Skin epidermis (tissue), 12 donors: Measurements from ENCODE around the gene INSM1.

ENCODE experiments used
- H3K27ac ChIP-seq, 21 experiments: fragments of 200-600 bp; sonication (generic) in 11 of 21; one replicate each; pipeline ENCODE4 v1.5.0; 2020; ENCODE audit warnings: mild to moderate bottlenecking in 3 of 21, inconsistent platforms in 2 of 21, moderate library complexity in 2 of 21
- H3K4me3 ChIP-seq, 7 experiments: fragments of 200-600 bp; sonication (generic) in 2 of 7; one replicate each; pipeline ENCODE4 v1.5.0; 2020; ENCODE audit warnings: inconsistent platforms in 2 of 7, mild to moderate bottlenecking in 2 of 7, moderate library complexity in 1 of 7

INSM1 gene

DNA sequence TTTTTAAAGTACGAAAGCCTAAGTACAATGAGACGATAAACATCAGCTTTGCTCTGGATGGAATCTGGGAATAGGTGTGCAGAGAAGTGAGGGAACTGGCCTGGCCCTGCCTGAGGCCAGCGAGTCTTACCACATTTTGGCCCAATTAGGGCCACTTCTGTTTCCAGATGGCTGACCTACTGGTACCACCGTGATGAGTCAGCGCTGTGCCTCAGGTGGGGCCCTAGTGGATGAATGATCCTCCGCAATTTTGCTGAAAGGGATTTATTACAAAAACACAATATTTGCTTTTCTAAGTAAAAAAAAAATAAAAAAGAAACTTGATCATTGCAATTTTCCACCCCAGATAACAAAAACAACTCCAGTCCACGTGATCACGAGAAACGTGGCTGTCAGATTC, 22.5 kb downstream of the INSM1 start:
- Histone ChIP-seq H3K4me3 (no peak overlapping the region), H3K27ac (no peak overlapping the region)

DNA sequence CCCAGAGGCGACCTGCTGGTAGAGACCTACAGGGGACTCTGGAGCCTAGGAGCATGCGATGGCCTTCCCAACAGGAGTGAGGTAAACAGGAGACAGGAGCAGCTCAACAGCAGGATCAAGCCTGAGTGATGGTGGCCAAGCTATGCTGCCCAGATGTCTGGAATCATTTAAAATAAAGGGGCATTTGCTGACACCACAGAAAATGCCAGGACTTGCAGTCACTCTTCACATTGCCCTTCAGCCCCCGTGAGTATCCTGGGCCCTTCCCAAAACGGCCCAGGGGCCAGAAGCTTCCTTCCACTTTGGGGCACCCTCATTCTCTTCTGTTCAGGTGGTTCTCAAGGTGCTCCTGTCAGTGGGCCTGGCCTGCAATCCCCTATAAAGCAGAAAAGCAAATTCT, 23.2 kb downstream of the INSM1 start:
- Histone ChIP-seq H3K4me3 (no peak overlapping the region), H3K27ac (no peak overlapping the region)

DNA sequence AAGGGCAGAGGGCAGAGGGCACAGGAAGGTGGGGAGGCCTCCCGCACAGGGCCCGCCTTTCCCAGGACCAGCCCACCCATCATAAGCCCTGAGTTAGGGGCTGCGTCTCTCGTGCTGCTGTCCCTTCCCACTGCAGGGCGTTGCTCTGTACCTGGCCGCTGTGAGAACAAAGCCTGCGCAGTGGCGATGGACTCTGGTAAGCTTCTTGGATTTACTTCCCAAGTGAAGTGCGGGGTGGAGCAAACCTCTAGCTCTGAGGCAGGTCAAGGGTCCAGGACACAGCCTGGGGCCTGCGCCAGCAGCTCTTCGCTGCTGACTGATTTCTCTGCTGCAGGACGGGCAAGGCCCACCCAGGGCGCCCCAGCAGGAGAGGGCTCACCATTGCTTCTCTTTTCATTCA, 23.9 kb downstream of the INSM1 start:
- no peak overlapping the region for H3K4me3 ChIP-seq
- H3K27ac ChIP-seq: no peak overlapping the region

DNA sequence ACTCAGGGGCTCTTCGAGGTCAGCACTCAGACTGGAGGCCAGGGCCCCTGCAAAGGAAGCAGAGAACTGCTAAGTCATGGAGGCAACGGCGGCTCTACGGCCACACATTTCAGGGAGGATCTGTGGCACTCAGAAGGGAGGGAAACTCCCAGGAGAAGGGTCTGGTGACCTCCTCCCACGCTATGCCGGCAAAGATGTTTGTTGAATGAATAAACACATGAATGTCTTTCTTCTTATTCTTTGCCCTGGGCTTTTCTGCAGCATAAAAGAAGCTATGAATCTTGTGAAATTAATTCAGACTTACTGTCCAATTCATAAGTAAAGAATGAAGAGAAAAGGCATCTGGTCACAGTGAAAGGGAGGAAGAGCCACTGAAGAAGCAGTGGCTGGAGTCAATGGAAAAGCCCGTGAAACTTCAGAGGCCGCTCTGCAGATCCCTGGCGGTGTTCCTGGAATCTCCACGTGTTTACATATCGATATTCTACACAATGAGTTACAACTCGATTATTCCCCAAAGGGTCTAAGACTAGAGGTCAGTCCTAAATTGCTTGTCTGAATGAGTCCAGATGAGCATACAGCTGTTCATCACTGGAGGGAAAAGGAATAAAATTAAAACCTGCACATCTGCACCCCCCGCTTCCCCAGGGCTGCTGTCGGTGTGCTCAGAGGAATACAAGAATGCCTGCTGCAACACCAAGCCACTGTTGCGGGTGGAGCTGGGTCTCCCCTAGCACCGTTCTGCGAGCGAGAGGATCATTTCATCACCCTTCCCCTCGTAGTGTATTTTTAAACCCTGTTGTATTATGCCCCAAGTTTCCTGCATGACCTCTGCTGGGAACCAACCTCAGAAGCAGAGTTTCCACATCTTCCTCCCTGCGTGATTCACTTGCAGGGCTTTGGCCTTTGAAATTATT, 25.6 kb downstream of the INSM1 start:
- no peak overlapping the region for H3K4me3 ChIP-seq
- H3K27ac ChIP-seq: no peak overlapping the region

DNA sequence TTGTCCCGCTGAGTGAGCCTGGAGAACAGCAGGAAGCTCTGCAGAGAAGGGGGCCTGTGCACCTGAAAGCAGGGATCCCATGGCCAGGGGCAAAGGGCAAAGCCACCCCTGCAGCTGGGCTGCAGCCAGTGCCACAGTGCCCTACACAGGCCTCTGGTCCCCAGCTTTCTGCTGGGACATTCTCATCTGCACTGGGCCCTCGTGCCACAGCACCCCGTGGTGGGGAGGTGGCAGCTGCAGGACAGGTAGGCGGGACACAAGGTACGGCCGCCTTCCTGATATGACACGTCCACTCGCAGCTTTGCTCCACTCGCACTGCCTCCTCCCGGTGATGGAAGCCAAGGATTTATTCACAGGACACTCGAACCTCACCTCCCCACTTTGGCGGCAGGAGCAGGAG, 27.2 kb downstream of the INSM1 start:
- H3K4me3 ChIP-seq: no peak overlapping the region
- no peak overlapping the region for H3K27ac ChIP-seq

DNA sequence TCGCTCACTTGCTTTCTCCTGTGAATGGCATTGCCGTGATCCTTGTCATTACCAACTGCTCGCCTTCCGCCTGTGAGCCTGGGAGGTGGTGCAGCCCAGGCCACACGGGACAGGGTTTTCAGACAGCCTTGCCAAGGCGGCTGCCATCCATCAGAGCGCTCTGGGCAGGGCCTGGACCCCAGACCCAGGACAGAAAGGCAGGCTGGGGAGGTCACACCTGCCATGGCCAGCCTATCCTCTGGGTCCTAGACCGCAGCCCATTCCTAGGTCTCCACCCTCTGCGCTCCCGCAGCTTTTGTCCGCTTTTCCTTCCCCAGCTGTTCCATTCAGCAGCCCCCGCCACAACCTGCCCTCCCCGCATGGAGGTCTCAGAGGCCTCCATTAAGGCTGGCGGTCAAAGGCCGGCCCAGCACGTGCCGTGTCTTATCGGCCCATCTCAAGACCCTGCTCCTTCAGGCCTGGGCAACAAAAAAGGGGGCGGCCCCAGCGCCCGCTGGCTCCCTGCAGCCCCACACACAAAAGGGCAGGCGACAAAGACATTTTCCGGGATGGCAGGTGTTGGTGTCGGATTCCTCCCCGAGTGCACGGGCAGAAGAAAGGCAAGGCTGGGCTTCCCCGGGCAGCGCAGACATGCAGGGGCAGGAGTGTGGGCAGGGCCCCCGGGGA, 28.1 kb downstream of the INSM1 start:
- Histone ChIP-seq H3K27ac (no peak overlapping the region), H3K4me3 (no peak overlapping the region)

DNA sequence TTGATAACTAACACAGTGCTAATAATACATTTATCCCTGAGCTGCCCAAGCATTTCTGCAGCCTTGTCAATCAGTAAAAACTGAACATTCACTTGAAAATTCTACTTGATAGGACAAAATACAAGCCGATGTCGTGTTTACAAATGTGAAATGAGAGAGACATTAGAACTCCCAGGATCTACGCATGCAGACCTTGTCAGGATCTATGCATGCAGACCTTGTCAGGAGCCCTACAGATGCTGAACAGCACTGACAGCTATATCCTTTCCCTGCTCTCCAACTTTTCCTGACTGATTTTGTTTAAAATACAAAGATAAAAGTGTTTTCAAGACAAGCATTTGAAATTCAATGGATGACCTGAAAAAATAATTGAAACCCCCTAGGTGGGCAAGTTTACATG, 28.9 kb downstream of the INSM1 start:
- no peak overlapping the region for H3K27ac ChIP-seq
- no peak overlapping the region for H3K4me3 ChIP-seq

DNA sequence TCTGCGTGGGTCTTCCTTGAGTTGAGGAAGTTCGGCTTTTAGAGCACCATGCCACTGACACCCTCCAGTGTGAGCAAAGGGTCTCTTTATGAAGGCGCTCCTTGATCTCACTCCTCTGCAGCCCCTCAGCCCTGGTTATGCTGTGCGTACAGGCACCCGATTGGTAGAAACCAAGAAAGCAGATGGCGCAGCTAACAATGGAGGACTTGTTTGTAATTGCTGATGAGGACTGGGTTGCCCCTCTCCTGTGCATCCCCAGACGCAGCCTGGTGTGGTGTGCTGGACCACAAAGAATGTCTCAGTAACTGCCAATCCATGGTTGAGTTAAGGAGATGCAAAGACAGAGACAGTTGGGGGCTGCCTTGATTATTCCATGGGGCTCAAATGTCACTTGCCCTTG, 30.2 kb downstream of the INSM1 start:
- H3K27ac ChIP-seq: no peak overlapping the region
- no peak overlapping the region for H3K4me3 ChIP-seq

DNA sequence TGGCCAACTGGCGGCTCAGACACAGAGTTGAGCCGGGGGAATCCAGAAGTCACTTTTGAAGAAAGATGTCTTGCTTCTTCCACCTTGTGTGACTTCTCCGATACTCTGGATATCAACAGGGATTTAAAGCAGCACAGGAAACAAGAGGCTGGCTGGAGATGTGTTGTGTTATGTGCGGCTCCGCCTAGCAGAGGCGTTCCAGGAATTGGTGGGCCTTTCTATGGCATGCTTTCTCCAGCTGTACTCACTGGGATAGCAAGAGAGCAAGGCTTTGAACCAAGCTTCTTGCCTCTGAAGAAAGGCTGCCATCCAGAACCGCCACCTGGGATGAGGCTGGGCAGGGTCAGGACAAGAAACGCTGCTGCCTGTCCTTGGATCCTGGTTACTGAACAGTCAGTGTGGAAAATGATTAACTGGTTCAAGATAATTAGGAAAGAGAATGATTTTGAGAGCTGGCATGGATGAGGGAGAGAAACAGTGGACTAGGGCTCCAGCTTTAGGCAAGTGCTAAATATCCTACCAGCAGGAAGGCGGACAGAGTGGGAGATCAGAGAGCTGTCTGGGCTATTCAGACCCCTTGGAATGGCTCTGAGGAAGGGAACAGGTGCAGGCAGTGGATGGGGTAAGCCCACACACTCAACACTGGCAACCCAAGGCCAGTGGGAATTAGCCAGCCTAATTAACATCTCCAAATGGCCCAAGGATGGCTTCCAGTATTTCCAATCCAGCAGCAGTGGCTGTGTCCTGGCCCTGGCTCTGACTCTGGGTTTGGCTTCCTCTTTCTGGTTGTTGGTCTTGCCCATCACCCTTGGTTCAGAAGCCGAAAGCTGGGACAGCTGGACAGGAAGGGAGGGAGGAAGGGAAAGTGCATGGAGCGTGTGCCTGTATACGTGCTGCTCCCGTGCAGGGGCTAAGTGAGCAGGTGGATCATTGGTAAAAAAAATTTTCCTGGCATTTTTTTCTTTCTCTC, 31.9 kb downstream of the INSM1 start:
- Histone ChIP-seq H3K4me3 (no peak overlapping the region), H3K27ac (no peak overlapping the region)

DNA sequence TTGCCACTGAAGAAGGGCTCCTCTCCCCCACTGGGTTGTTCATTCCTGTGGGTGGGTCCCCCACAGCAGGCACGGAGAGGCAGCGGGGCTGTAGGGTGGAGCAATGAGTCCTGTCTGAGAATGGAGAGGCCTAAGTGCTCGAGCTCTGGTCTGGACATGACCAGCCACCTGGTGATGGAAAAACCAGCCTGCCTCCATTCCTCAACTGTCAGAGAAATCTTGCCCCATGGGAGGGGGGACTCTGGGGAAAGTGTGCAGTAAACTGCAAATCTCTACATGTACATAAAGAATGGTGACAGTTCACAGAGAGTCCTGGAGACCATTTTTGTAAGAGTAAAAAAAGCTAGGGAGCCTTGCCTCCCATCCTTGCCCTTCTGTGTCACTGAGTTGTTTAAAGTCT, 34.1 kb downstream of the INSM1 start:
- no peak overlapping the region for H3K4me3 ChIP-seq
- H3K27ac ChIP-seq: no peak overlapping the region

DNA sequence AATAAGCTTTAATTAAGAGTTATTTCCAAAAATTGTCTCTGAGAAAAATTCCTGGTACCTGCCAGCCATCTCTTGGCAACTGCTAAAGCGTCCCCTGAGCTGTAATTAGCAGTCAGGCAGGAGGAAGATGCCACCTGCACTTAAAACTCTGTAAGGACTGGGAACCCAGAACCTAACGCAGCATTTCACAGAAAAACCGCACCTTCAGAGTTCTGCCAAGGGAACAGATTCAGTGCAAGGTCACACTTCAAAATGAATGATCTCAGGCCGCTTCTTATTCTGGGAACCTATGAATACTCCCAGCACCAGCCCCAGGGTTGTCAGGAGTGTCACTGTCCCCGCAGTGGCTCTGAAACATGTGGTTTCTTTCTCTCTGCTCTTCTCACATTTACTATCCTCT, 36.7 kb downstream of the INSM1 start:
- Histone ChIP-seq H3K4me3 (no peak overlapping the region), H3K27ac (no peak overlapping the region)

DNA sequence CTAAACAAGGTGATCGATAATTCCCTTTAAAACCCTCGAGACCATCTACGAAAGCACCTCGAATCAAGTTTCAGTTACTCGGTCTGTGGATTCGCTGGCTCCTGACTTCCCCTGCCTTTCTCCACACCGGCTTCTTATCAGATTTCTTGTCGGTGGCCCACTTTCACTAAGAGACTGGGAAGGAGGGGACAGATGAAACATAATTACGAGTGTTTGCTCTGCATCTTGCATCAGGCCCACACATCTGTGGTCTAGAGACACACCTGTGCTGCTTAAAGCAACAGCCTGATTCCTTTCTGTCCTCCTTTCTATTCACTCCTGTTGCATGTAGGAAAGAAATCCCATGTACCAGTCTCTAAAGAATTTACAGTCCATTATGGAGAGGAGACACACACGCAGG, 37.7 kb downstream of the INSM1 start:
- Histone ChIP-seq H3K27ac (no peak overlapping the region), H3K4me3 (no peak overlapping the region)

DNA sequence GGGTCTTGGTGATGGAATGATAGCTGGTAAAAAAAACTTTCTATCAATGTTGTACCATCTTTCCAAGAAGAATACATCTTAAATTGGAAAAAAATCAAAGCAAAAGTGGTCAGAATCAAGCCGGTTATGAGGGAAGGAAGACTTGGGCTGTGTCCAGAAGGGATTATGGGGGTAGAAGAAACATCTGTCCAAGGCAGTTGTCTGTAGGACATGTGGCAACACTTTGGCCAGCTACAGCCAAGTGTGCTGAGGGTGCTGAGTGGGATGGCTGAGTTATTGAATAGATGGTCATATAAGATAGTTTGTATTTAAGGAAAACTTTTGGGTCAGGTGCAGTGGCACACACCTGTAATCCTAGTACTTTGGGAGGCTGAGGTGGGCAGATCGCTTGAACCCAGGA, 38.4 kb downstream of the INSM1 start:
- Histone ChIP-seq H3K27ac (no peak overlapping the region), H3K4me3 (no peak overlapping the region)

DNA sequence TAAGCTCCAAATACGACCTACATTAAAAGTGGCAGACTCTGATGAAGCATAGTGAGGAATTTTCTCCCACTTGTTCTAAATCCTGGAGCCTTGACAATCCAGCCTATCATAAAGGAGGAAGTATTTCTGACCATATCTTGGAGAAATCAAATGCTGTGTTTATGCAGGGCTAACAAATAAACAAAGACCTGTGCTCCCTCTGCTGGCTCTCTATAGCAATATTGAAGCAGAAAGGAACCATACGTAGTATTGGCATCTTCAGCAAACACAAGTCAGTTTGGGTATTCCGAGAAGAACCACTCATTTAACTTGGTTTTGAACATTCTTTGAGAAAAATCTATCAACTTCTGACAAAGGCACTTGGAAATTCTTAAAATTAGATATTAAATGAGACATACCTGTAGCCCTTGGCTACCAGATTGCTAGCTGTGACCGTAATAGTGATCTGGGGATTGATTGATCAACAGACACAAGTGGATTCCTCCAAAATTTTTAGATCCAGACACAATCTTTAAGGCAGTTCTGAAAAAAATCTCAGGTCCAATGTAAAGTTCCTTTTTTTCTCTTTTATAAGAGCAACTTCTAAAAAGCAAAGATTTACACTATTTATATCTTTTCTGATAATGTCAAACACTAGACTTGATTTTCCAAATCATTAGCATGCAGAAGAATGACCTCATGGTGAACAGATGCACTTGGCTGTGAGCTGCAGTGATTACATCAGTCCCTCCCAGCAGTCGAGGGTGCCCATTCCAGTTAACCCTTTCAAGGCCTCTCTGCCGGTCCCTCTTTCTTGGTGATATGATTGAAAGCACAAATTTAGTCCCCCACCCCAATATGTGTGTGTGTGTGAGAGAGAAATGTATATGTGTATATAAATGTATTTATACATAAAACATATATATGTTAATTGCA, 40.2 kb downstream of the INSM1 start:
- H3K27ac ChIP-seq: no peak overlapping the region
- no peak overlapping the region for H3K4me3 ChIP-seq

DNA sequence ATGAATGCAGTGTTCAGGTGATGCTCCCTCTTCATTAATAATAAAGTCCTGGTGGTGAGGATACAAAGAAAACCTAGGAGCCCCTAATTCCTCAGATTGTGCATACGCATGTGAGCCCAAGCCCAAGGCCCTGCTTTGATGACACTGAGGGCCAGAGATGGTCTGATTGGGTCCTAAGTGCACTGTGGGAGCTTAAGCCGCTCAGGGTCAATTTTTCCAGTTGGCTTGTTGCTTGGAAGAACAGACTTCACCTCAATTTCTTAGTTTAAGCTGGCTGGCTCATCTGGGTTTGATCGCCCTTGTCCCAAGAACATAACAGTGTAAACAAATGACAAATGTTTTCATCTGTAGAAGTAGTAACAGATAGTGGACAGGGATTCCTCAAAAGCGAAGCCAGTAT, 41.4 kb downstream of the INSM1 start:
- H3K27ac ChIP-seq: no peak overlapping the region
- H3K4me3 ChIP-seq: no peak overlapping the region

DNA sequence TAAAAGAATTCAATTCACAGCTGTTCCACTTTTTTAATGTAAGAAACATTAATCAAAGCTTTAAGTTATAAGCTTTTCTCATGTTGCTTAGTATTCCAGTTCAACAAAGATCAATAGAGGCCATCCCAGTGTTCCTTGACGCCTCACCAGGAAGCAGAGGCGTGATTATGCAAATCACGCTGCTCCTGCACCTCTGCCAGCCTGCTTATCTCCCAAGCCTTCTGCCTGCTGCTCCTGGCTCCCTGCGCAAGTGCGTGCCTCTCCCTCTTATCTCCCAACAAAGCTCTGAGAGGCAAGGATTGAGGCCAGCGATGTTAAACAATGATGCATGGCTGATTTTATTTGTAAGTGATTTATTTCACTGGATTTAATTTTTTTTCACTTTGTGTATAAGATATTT, 42.8 kb downstream of the INSM1 start:
- Histone ChIP-seq H3K27ac (no peak overlapping the region), H3K4me3 (no peak overlapping the region)

DNA sequence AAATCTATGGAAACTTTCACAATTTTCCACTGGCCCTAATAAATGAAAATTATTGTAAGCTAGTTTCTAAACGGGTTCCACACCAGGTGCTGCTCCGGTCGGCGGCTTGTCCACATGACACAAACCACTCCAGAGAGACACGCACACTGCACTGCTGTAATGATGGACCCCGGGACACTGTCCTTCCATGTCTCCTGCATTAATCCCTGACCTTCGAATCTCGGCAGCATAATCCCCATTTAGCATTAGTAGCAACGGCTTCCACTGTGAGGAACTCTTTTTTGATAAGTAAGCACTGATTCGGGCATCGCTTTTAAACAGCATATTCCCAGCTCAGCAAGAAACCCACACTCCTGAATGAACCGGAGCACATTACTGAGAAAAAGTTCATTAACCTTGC, 43.5 kb downstream of the INSM1 start:
- H3K4me3 ChIP-seq: no peak overlapping the region
- H3K27ac ChIP-seq: no peak overlapping the region

DNA sequence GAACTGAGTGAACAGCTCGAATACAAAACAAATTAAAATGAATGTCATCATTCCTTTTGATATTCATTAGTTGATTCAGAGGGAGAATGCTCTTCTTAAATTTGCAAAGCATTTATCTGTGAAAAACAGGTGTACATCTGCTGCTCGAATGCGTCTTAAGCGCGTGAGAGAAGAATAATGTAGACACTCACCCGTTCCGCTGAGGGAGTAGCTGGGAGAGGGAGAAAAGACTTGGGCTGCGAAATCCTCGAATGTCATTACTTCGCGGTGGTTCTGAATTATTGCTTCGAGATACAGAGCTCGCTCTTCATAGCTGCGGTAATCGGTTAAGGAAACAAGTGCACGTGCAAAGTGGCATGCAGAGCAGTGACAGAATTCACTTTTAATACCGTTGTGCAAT, 43.9 kb downstream of the INSM1 start:
- H3K4me3 ChIP-seq: no peak overlapping the region
- no peak overlapping the region for H3K27ac ChIP-seq

DNA sequence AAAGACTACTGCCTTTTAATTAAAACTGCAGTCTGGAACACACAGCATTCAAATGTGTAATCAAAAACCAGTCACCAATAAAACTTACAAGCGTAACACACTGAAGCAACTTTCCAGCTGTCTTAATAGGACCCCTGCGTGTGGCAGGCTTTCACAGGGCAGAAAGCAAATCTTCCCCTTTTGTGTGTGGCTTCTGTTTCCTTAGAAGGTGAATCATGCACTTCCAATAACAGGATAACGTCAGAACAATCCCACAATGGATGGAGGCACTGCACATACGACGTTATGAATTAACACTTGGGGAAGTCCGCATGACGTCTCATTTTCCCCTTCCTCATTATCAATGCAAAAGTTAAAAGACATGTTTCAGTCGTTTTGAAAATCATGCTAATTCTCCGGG, 44.8 kb downstream of the INSM1 start:
- H3K4me3 ChIP-seq: no peak overlapping the region
- no peak overlapping the region for H3K27ac ChIP-seq
